ENCODE data around the gene AJM1.
"Not testable (repeated sequence)": the region's sequence is repeated elsewhere in the genome, so short reads cannot be mapped to it uniquely, and the experiment has no call there.

Gene AJM1

GRCh38 chr9:136829981-136830885 lies 12.0 kb upstream of the AJM1 start:
- DNase-seq (ENCODE audit: extremely low read depth in 1 of 2, low read depth in 1 of 2) = no peak

DNA sequence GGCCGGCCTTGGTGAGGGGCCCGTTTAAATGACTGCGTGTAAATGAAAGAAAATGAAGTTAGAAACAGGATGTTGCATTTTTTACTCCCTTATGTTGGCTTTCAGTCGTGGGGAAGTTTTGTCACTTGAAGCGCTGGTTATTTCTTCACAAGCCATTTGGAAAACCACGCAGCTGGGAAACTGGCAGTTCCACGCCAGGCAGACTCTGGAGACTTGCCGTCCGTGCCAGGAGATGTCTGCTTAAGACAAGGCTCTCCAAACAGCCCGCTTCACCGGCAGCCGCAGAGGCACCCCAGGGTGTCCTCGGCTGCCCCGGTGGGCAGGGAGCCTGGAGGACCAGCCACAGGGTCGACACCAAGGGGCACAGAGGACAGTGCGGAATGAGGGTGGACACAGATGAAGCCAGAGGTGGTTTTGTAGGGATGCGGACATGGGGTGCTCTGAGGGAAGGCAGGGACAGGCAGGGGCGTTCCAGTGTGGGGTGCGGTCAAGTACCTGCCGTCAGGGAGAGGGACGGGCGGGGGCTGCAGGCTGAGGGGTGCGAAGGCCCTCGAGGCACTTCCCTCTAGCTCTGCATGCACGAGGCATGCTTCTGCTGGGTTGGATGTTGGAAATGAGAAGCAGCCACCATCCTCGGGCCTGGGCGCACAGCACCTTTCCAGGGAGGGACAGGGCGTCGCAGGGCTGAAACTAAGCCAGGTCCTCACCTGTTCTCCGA lies 11.1 kb upstream of the AJM1 start:
- no peak for DNase-seq (ENCODE audit: extremely low read depth in 1 of 2, low read depth in 1 of 2)

- DNase-seq (ENCODE audit: extremely low read depth in 1 of 2, low read depth in 1 of 2) = no peak
Observed at GRCh38 chr9:136831720-136832104, 10.6 kb upstream of the AJM1 start.

DNA sequence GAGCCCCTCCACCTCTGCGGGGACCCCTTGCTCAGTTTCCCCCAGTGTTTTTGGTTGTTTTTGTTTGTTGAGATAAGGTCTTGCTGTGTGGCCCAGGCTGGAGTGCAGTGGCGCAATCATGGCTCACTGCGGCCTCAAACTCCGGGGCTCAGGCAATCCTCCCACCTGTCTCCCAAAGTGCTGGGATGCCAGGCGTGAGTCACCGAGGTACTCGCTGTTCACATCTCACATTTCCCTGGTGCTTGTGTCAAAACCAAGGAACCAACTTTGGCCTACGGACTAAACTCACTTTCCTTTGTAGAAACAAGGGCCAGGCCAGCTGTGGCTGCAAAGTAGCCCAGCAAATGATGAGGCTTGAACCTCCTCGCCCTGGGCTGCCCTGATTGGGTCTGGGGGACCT lies 9.7 kb upstream of the AJM1 start:
- no peak for DNase-seq (ENCODE audit: extremely low read depth in 1 of 2, low read depth in 1 of 2)

DNA sequence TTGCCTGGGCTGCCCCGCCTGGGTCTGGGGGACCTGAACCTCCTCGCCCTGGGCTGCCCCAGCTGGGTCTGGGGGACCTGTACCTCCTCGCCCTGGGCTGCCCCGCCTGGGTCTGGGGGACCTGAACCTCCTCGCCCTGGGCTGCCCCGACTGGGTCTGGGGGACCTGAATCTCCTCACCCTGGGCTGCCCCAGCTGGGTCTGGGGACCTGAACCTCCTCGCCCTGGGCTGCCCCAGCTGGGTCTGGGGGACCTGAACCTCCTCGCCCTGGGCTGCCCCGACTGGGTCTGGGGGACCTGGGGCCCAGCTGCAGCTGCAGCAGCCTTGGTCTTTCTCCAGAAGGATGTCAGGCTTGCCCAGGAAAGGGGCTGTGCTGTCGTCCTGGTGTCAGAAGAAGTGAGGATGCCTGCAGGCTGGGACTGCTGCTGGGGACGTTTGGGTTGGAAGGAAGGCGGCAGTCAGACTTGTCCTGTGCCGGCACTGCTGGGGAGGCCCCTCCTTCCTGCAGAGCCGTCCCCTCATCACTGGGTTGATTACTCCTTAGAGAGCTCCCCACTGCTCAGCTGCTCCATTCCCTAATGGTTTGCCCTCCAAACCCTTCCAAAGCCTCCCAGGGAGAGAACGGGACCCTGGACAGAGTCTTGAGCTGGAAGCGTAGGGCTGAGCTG lies 8.8 kb upstream of the AJM1 start:
- not testable (repeated sequence) for DNase-seq (ENCODE audit: extremely low read depth in 1 of 2, low read depth in 1 of 2)

- DNase-seq (ENCODE audit: extremely low read depth in 1 of 2, low read depth in 1 of 2) = no peak
Observed at GRCh38 chr9:136835162-136835931, 6.9 kb upstream of the AJM1 start.

GRCh38 chr9:136835932-136836904 lies 6.1 kb upstream of the AJM1 start:
- no peak for DNase-seq (ENCODE audit: extremely low read depth in 1 of 2, low read depth in 1 of 2)

DNA sequence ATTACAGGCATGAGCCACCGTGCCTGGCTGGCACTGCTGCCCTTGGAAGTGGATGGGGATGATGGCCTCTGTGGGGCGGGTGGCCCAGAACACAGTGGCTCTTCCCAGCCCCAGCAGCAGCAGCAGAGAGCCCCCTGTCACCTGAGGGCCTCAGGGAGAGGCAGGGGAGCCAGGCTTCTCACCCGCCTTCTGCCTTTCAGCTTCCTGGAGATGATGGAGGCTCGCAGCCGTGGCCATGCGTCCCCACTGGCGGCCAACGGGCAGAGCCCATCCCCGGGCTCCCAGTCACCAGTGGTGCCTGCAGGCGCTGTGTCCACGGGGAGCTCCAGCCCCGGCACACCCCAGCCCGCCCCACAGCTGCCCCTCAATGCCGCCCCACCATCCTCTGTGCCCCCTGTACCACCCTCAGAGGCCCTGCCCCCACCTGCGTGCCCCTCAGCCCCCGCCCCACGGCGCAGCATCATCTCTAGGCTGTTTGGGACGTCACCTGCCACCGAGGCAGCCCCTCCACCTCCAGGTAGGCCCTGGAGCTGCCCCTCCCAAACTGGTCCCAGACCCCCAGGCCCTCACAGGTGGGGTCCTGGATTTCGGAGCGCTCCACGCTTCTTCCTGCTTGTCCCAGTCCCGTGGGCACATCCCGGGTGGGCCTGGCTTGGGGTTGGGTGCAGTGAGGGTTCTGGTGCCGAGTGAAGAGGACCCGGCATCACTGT lies 5.0 kb upstream of the AJM1 start:
- no peak for DNase-seq (ENCODE audit: extremely low read depth in 1 of 2, low read depth in 1 of 2)

DNA sequence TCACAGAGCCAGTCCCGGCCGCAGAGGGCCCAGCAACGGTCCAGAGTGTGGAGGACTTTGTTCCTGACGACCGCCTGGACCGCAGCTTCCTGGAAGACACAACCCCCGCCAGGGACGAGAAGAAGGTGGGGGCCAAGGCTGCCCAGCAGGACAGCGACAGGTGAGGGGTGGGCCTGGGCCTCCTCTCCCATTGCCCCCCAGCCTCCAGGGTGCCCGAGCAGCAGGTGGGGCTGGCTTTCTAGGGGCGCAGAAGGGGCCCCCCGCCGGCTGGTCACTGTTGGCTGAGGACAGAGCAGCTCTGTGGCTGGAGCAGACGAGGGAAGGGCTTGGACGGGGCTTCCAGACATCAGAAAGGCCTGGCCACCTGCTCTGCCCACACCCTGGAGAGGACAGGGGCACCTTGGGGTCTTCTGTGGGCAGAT lies 4.4 kb upstream of the AJM1 start:
- DNase-seq (ENCODE audit: extremely low read depth in 1 of 2, low read depth in 1 of 2) = not testable (repeated sequence)

DNA sequence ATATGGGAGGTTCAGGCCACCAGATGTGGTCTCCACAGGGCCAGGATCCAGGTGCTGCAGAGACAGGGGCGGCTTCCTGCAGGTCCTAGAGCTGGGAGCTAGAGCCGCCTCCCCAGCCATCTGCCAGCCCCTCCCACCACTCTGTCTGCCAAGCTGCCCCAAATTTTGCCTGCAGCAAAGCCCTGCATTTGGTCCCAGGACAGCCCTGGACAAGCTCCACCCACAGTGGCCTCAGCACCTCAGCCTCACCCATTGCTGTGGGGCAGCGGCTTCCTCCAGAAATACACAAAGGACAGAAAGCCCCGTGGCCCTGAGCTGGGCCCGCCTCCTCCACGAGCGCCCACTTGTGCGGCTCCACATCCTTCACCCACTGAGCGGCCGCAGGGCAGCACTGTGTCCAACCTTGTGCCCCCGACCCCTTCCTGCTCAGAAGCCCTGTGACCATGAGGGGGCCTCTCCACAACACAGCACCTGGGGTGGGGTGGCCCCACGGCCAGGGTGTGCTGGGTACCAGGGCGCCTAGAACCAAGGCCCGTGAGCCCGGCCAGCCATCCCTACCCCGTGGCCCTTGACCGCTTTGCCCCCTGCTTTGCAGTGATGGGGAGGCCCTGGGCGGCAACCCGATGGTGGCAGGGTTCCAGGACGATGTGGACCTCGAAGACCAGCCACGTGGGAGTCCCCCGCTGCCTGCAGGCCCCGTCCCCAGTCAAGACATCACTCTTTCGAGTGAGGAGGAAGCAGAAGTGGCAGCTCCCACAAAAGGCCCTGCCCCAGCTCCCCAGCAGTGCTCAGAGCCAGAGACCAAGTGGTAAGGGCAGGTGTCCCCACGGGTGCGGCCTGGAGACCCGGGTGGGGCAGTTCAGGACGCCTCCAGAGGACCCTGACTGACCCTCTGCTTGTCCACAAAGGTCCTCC lies 3.7 kb upstream of the AJM1 start:
- DNase-seq (ENCODE audit: extremely low read depth in 1 of 2, low read depth in 1 of 2) = no peak

DNA sequence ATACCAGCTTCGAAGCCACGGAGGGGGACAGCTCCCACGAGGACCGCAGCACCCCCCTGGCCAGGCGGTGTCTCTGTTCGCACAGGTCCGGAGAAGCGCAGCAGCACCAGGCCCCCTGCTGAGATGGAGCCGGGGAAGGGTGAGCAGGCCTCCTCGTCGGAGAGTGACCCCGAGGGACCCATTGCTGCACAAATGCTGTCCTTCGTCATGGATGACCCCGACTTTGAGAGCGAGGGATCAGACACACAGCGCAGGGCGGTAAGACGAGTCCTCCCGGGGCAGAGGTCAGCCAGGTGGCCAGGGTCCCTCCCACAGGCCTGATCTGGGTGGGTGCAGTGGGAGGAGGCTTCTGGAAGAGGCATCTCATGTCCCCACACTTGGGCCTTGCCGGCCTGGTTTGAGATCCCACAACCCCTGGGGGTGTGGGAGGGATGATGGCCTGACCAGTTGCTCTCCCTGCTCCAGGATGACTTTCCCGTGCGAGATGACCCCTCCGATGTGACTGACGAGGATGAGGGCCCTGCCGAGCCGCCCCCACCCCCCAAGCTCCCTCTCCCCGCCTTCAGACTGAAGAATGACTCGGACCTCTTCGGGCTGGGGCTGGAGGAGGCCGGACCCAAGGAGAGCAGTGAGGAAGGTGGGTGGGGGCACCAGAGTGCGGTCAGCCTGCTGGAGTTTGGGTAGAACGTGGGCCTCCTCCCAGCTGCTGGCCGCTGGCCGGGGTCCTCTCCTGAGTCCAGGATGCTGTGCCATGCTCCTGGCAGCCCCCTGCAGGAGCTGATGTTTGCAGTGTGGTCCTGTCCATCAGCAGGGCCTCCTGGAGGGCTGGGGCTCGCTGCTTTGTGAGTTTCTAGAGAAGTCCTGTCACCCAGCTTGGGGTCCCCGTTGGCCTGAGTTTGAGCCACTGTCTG lies 2.8 kb upstream of the AJM1 start:
- DNase-seq (ENCODE audit: extremely low read depth in 1 of 2, low read depth in 1 of 2) = no peak

DNA sequence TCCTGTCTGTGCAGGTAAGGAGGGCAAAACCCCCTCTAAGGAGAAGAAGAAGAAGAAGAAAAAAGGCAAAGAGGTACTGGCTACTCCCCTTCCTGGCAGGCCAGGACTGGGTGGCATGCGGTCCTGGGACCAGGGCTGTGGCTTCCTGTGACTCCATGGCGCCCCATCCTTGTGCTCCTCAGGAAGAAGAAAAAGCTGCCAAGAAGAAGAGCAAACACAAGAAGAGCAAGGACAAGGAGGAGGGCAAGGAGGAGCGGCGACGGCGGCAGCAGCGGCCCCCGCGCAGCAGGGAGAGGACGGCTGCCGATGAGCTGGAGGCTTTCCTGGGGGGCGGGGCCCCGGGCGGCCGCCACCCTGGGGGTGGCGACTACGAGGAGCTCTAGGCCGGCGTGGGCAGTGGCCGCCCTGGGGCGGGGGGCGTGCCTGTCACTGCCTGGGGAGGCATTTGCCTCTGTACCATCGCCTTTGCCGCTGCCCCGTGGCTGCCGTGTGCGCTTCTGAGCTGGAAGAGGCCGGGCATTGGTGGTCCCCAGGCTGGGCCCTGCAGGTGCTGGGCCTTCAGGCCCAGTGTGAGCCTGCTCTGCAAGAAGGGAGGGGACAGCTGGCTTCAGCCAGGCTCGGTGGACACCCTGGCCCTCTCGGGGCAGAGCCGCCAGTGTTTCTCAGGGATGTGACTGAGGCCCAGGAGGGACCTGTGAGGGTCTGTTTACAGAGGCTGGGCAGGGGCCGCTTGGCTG lies 2.0 kb upstream of the AJM1 start:
- no peak for DNase-seq (ENCODE audit: extremely low read depth in 1 of 2, low read depth in 1 of 2)

DNA sequence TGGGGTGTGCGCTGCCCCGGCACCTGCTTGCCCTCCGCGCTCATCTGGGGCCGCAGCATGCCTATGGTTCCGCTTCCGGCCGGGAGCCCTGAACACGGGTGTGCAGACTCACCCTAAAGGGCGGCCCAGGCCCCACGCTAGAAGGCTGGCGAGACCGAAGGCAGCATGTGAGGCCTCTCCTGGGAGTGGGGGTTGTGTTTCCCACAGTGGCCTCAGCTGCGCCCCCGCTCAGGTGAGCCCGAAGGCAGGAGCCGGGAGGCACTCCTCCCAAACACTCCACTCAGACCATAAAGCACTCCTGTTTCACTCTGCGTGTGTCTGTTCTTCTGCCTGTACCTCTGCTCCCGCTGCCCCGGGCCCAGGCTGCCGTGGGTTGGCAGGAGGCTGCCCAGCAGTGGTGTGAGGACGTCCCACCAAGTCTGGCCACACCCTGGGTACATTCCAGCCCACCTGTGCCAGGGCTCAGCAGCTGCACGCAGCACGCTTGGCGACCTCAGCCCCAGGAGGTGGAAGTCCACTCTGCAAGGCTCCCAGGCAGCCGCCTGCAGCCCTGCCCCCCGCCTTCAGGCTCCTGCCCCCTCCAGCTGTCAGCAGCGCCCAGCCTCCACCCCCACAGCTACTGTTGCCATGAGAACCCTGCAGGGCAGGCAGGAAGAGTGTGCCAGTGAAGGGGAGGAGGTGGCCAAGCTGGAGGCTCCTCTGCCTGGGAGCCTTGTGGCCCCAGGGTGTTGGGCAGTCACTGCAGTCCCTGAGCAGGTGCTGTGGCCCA lies 1.2 kb upstream of the AJM1 start:
- DNase-seq (ENCODE audit: extremely low read depth in 1 of 2, low read depth in 1 of 2) = no peak

GRCh38 chr9:136841646-136842379 lies 465 bp upstream of the AJM1 start:
- not testable (repeated sequence) for DNase-seq (ENCODE audit: extremely low read depth in 1 of 2, low read depth in 1 of 2)
